Ovary (tissue), 3 donors: ENCODE measurements around the gene CHFR.

Experiments used
- POLR2A ChIP-seq: fragments of 450-650 bp; IDR thresholded peaks from one replicate; pipeline ENCODE4 v1.6.1; 2017; ENCODE audit warnings: antibody characterized with exemption, mild to moderate bottlenecking, moderate library complexity
- TF ChIP-seq, protein P1 (sequence below), 3 donors: fragments of 450-650 bp in 2 of 3; fragments of 200-600 bp in 1 of 3; IDR thresholded peaks; one replicate each; pipeline versions ENCODE4 v1.5.1 to v1.8.0; 2016 to 2022; ENCODE audit warnings: antibody characterized with exemption in 3 of 3, mild to moderate bottlenecking in 1 of 3
- donor health status: DM: no; HTN: no; CAD: no.

DNA sequence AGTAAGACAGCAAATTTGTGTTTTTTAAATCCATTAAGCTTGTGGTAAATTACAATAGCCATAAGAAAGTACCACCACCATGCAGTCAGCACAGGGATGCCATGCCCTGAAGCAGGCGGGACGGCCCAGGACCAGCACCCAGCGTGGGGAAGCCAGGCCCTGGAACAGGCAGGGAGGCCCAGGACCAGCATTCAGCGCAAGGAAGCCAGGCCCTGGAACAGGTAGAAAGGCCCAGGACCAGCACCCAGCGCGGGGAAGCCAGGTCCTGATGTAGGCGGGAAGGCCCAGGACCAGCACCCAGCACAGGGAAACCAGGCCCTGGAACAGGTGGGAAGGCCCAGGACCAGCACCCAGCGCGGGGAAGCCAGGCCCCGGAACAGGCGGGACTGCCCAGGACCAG, 13.2 kb downstream of the CHFR start:
- TF ChIP-seq, protein P1, sequence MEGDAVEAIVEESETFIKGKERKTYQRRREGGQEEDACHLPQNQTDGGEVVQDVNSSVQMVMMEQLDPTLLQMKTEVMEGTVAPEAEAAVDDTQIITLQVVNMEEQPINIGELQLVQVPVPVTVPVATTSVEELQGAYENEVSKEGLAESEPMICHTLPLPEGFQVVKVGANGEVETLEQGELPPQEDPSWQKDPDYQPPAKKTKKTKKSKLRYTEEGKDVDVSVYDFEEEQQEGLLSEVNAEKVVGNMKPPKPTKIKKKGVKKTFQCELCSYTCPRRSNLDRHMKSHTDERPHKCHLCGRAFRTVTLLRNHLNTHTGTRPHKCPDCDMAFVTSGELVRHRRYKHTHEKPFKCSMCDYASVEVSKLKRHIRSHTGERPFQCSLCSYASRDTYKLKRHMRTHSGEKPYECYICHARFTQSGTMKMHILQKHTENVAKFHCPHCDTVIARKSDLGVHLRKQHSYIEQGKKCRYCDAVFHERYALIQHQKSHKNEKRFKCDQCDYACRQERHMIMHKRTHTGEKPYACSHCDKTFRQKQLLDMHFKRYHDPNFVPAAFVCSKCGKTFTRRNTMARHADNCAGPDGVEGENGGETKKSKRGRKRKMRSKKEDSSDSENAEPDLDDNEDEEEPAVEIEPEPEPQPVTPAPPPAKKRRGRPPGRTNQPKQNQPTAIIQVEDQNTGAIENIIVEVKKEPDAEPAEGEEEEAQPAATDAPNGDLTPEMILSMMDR (IDR thresholded peaks at IDR 0.05), result no peak
- no peak for TF ChIP-seq POLR2A
